Measurements from ENCODE around the gene GCLC.

GCLC gene

DNA sequence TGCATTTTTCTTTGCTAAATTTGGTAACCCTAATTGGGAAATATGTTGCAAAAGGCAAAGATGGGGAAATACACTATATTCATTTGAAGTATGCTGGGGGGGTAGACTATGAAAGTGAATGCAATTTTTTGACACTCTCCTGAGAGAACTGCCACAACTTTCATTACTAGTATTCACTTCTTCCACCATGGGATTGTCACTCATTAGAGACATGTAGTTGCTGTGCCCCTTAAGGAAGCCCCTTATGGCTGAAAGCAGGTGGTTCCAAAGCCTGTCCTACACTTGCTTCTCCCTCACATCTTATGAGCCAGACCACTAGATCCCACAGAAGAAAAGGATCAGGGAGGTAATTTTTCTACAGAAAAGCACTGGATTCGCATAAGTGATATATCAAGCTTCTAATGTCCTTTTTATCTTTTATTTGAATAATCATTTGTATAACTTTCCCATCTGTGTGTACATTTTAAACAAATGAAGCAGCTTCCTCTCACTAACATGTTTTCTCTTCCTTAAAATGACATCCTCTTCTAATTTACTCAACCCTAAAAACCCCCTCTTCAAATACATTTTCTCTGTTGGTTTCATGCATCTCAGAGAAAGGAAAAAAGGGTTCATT is 83.8 kb downstream of the GCLC start:
- Histone ChIP-seq H3K27me3 (ENCODE audit: low read depth) (no peaks in the 10 kb centered on the region), H3K4me3 (no peak overlapping the region), H3K36me3 (replicated peaks) (no peaks in the 10 kb centered on the region), H3K9me3 (no peaks in the 10 kb centered on the region), H3K4me1 (peaks cover 5% of the 10 kb centered on the region)
- in situ Hi-C loops (cut with MboI; ENCODE audit: low sequenced_read_pairs) = no loop called here
- no peak for DNase-seq (ENCODE audit: low spot score in 2 of 2)

GRCh38 chr6:53458105-53458866 is 86.6 kb downstream of the GCLC start:
- Histone ChIP-seq H3K36me3 (replicated peaks) (no peaks in the 10 kb centered on the region), H3K4me1 (peaks cover 5% of the 10 kb centered on the region), H3K27me3 (ENCODE audit: low read depth) (no peaks in the 10 kb centered on the region), H3K9me3 (no peaks in the 10 kb centered on the region), H3K4me3 (no peak overlapping the region)
- in situ Hi-C loops (cut with MboI; ENCODE audit: low sequenced_read_pairs) = no loop called here
- no peak for DNase-seq (ENCODE audit: low spot score in 2 of 2)

DNA sequence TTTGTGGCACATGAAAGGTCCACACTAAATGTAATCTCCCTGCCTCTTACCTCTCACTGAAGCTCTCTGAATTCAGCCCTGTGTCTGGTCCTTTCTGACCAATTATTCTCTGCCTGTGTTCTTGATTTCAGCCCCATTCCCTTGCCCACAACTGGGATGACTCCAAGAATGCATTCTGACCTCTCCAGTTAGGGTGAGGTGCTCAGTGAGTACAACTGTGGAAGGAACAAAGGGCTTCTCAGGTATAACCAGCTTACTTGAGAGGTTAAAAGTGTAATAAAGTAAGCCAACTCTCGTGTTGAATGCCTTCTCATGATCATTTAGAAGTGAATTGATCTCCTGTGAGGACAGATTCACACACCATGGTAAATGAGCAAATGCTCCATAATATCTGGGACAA is 88.1 kb downstream of the GCLC start:
- no peaks in the 10 kb centered on the region for H3K9me3 ChIP-seq
- H3K4me3 ChIP-seq = no peak overlapping the region
- no peak for DNase-seq (ENCODE audit: low spot score in 2 of 2)
- H3K36me3 ChIP-seq (replicated peaks) = no peaks in the 10 kb centered on the region
- H3K4me1 ChIP-seq = peaks cover 3% of the 10 kb centered on the region
- H3K27me3 ChIP-seq (ENCODE audit: low read depth) = no peaks in the 10 kb centered on the region
- in situ Hi-C loops (cut with MboI; ENCODE audit: low sequenced_read_pairs) = no loop called here

DNA sequence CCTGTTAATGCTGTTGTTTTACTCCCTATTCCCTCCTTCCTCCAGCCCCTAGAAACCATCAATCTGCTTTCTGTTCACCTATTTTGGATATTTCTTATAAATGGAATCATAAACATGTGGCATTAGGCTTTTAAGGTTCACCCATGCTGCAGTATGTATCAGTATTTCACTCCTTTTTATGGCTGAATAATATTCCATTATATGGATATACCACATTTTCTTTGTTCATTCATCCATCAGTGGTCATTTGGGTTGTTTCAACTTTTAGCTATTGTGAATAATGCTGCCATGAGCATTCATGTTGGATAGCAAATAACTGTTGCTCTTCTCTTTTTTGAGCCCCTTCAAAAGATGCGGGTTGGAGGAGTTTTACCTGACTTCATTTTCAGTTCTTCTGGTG is 89.2 kb downstream of the GCLC start:
- Histone ChIP-seq H3K9me3 (no peaks in the 10 kb centered on the region), H3K4me1 (no peaks in the 10 kb centered on the region), H3K4me3 (no peak overlapping the region), H3K36me3 (replicated peaks) (no peaks in the 10 kb centered on the region), H3K27me3 (ENCODE audit: low read depth) (no peaks in the 10 kb centered on the region; the same call in 1 of the 2 replicates)
- DNase-seq (ENCODE audit: low spot score in 2 of 2) = no peak
- in situ Hi-C loops (cut with MboI; ENCODE audit: low sequenced_read_pairs) = no loop called here

DNA sequence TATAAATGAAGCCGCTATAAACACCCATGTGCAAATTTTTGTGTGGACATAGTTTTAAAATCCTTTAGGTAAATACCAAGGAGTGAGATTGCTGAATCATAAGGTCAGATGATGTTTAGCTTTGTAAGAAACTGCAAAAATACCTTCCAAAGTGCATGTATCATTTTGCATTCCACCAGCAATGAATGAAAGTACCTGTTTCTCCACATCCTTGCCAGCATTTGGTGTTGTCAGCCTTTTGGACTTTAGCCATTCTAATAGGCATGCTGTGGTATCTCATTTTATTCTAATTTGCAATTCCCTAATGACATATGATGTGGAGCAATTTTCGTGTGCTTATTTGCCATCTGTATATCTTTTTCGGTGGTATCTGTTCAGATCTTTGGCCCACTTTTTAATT is 93.7 kb downstream of the GCLC start:
- no peak overlapping the region for H3K4me3 ChIP-seq
- no peaks in the 10 kb centered on the region for H3K4me1 ChIP-seq
- in situ Hi-C loops (cut with MboI; ENCODE audit: low sequenced_read_pairs) = no loop called here
- DNase-seq (ENCODE audit: low spot score in 2 of 2) = no peak
- no peaks in the 10 kb centered on the region for H3K9me3 ChIP-seq
- H3K27me3 ChIP-seq (ENCODE audit: low read depth) = no peaks in the 10 kb centered on the region; the same call in 1 of the 2 replicates
- H3K36me3 ChIP-seq (replicated peaks) = no peaks in the 10 kb centered on the region

- Histone ChIP-seq H3K4me3 (no peak overlapping the region), H3K9me3 (no peaks in the 10 kb centered on the region), H3K36me3 (replicated peaks) (no peaks in the 10 kb centered on the region), H3K27me3 (ENCODE audit: low read depth) (no peaks in the 10 kb centered on the region; the same call in 1 of the 2 replicates), H3K4me1 (no peaks in the 10 kb centered on the region)
- in situ Hi-C loops (cut with MboI; ENCODE audit: low sequenced_read_pairs) = no loop called here
- DNase-seq (ENCODE audit: low spot score in 2 of 2) = no peak
These were observed 97.0 kb downstream of the GCLC start for GRCh38 chr6:53447865-53448264.
